NCI-H146 (cell line): Measurements from ENCODE around the gene BICRAL.
A peak's percentile ranks its signal among the peaks of the same experiment; 100 is the strongest.
"Not testable (repeated sequence)": the region's sequence is repeated elsewhere in the genome, so short reads cannot be mapped to it uniquely, and the experiment has no call there.

Source experiments
- DNase-seq: peaks from one replicate; lab custom pipeline; 2025; lab: John Stamatoyannopoulos, UW

The BICRAL gene

DNA sequence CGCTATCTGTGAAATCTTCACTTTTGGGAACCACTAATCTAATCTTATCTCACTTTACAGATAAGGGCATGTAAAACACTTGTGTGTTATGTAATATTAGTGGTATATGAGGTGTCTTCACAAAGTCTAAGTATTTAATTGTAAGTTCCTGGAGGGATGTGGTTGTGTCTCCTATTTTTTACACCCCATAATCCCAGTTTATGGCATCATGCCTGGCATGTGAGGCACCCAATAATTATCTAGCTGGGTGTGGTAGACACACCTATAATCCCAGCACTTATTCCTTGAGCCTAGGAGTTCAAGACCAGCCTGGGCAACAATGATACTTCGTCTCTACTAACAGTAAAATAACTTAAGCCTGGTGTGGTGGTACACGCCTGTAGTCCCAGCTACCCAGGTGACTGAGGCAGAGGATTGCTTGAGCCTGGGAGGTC lies 19.4 kb upstream of the BICRAL start:
- no peak for DNase-seq

- DNase-seq = no peak
These were observed 18.9 kb upstream of the BICRAL start for GRCh38 chr6:42762950-42763349.

DNA sequence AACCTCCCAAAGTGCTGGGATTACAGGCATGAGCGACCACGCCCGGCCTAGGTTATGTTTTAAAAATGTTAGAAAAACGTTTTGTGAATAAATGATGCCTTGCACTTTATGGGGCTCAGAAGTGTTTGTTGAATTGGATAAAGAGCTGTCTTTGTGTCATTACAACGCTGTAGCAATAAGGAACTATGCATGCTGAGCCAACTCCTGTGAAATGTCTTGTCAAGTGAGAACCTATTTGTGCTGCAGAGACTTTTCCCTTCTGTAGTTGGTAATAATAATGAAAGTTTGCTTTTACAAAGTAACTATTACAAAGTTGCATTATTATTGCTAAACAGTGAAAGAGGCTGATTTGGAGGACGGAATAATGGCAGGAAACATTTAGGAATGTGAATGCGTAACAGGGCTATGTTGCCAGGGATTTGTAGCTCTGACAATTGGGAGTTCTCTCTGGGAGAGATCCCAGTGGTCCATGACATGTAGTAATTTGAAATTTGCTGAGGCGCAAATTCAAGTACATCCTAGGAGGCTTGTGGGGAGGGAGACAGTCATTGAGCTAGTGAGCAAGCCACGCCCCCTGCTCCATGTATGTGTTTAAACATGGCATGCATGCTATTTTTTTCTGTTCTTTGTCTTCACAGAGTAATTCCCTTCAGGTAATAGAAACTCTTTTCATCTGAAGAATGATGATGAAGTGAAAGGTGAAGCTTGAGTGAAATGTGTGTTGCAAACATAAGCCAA lies 16.8 kb upstream of the BICRAL start:
- no peak for DNase-seq

DNA sequence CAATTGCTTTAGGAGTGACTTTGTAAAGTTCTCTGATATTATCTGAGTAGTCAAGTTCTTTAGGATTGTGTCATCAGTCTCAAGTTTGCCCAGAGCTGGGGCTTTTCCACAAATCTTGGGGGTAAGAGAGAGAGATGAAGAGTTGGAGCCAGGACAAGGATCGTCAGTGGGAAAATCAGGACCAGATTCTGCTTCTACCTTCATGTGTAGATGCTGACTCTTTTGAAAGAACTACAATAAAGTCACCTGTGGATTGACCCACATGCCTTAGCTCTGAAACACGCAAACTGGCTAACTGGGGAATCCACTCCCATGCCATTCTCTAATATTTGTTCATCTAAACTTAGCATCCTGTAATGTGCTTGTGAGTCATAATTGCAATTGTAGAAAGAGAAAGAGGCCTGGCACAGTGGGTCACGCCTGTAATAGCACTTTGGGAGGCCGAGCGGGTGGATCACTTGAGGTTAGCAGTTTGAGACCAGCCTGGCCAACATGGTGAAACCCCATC lies 15.6 kb upstream of the BICRAL start:
- no peak for DNase-seq

DNA sequence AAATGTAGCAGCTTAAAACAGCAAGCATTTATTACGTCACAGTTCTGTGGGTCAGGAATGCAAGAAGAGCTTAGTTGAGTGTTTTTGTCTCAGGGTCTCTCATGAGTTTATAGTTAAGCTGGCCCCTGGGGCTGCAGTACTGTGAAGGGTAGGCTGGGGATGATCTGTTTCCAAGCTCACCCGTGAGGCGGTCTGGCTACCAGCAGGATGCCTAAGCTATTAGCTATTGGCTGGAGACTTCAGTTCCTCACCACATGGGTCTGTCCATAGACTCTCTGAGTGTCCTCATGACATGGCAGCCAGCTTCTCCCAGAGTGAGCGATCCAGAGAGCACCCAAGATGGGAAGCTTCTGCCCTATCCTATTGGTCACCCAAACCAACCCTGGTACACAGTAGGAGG lies 12.8 kb upstream of the BICRAL start:
- no peak for DNase-seq

- DNase-seq = no peak
These were observed 12.0 kb upstream of the BICRAL start for GRCh38 chr6:42769836-42770235.

- peak; percentile 19 for DNase-seq
These were observed 10.1 kb upstream of the BICRAL start for GRCh38 chr6:42771741-42772100.

- DNase-seq = no peak
These were observed 7.7 kb upstream of the BICRAL start for GRCh38 chr6:42774201-42774600.

GRCh38 chr6:42774821-42775487 lies 6.9 kb upstream of the BICRAL start:
- DNase-seq = not testable (repeated sequence)

DNA sequence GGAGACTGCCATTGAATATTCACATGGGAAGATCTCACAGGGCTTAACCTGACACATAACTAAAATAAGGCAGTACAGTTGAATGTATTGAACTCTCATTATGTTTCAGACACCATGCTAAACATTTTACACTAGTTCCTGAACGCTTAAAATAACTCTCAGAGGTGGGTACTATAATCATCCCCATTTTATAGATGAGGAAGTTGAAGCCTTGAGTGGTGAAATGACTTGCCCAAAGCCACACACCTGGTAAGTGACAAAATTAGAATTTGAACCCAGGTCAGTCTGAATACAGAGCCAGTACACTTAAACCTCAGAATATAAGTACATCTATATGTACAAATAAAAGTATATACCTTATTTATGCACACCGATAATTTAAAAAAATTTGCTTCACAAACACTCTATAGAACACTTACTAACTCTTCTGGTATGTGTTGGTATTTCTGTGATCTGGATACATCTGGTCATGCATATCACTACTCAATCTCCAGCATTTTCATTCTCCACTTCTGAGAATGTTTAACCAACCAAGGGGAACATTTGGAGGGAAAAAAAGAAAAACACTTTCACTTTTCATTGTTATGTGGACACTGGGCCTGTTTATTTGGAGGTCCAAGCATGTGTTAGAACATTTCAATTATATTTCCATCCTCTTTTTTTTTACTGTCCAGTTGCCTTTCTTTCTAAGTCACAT lies 4.6 kb upstream of the BICRAL start:
- DNase-seq = no peak

DNA sequence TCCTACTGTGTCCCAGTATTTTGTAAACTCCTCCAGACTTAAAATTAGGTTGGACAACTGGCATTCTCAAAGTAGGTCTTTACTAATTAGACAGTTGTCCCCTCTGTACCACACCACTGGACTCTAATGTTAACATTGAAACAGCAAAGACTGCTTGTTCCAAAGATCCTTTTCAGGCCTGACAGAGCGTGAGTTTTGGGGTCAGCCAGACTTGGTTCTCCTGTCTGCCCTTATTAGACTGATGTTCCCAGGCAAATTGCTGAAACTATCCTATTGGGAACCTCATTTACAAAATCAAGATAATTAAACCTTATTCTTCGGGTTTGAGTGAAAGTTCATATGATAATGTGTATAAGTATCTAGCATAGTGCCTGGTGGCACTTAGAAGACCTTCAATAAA lies 3.7 kb upstream of the BICRAL start:
- no peak for DNase-seq

DNA sequence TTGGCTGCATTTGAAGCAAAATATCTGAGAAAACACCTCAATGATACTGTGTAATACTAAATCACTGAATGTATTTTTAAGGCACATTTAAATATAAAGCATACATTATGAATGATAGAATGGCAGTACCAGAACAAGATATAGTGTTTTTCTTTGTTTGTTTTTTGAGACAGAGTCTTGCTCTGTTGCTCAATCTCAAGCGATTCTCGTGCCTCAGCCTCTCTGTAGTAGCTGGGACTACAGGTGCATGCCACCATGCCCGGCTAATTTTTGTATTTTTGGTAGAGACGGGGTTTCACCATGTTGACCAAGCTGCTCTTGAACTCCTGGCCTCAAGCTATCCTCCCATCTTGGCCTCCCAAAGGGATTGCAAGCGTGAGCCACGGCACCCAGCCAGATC lies 2.3 kb upstream of the BICRAL start:
- no peak for DNase-seq

DNA sequence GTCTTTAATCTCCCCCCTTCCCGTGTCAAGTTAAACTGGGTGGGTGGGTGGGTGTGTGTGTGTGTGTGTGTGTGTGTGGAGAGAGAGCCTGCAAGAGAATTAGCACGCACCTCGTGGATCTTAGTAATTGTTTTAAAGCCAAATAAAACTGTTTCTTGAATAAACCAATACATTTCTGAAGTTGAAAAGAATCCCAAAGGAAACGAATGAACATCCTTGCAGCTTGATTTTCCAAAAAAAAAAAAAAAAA lies 381 bp upstream of the BICRAL start:
- peak; percentile 53 for DNase-seq

DNA sequence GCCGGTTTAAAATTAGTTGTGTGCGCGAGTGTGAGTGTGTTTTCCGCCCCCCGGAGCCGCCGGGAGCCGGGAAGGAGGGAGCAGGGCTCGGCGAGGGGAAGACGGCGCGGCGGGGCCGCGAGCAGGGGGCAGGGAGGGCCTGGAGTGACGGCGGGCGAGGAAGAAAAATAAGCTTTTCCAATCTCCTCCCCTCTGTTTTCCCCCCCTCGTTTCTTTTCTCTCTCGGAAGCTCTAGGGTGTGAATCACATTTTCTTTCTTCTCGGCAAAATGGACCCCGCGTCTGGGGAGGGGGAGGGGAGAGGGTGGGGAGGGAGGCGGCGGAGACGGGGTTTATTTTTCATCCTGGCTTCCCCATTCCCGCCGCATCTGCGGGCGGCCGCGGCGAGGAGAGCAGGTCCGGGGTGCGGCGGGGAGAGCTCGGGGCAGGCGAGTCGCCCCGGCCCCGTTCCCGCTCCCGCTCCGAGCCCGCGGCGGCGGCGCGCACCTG lies 881 bp downstream of the BICRAL start:
- peak; percentile 98 for DNase-seq

DNA sequence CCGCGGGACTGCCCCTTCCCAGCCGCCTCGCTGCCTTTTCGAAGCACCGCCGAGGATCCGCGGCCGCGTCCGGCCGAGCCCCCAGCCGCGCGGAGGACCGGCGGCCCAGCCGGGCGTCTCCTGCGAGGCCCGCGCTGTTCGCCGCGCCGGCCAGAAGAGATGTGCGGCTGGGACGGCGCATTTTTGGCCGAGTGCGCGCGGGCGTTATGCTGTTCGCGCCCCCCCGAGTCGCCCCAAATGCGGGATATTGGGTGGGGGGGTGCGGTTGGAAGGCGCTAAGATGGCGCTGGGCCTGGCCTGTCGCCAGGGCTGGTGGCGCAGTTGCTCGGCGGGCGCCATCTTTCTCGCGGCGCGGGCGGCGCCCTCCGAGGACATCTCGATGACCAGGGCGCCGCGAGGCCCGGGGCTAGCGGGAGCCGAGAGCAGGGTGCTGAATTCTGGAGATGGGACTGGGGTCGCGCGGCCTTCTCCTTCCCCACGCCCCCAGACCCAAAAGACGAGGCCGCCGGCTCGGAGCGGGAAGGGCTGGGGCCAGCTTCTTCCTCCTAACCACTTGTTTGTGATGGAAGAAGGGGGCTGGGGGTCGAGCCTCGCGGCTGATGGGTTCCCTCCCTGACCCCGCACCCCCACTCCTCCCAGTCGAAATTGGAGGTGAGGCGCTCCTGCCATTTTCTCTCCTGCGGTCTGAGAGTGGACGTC lies 1.5 kb downstream of the BICRAL start:
- DNase-seq = peak; percentile 85

- DNase-seq = peak; percentile 48
These were observed 2.2 kb downstream of the BICRAL start for GRCh38 chr6:42783876-42784642.

DNA sequence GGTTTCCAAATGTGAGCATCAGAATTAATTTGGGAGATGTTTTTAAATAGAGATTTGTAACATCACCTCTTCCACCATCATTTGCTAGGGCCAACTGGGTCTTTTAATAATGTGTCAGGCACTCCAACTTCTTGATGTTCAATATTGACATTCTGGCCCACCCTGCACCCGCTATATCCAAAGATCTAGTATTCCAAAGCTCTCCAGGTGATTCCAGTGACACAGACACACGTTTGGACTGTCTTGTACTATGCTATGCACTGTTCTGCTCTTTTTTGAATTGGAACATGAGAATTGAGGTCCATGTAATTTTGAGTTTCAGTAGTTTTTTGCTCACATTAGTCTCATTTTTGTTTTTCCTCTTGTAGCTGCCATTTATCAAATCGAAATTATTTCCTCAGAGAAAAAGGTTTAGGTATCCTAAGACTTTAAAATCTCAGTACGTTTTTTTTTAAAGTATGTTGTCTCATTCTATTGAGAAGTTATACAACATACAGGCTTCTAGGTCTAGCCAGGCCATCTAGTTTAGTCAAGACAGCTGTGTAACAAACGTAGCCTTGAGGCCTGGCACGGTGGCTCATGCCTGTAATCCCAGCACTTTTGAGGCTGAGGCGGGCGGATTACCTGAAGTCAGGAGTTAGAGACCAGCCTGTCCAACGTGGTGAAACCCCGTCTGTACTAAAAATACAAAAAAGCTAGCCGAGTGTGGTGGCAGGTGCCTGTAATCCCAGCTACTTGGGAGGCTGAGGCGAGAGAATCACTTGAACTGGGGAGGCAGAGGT lies 3.1 kb downstream of the BICRAL start:
- peak; percentile 70 for DNase-seq

DNA sequence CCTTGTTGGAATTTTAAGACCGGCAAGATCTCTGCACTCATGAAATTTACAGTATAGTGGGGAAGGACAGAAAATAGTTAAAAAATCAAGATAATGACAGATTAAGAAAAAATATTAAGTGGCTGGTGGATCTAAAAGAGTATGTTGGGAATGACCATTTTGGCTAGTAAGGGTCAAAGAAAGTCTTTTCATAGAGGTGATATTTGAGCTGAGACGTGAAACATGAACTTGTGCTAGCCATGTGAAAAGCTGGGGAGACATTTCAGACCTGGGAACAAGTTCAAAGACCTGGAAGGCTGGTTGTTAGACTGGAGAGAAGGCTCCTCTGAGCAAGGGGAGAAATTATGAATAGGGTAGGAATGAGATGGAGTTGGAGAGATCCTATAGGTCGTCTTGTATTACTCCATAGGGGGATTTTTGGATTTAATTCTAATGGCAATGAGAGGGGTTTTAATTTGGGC lies 4.7 kb downstream of the BICRAL start:
- no peak for DNase-seq

DNA sequence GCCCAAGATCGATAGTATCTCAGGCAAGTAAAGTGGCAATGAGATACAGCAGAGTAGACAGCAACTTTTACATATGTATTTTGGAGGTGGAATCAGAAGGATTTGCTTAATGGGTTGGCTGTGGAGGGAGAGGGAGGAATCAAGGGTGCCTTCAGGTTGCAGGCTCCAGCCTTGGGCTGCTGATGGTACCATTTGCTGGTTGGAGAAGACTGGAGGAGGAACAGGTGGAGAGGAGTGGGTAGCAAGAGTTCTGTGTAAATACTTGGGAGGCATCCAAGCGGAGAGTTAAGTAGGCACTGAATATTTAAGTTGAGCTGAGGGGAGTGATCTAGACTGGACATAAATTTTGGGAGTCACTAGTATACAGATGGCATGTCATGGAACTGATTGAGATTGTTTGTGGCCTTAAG lies 5.2 kb downstream of the BICRAL start:
- DNase-seq = no peak

- DNase-seq = no peak
These were observed 6.8 kb downstream of the BICRAL start for GRCh38 chr6:42788671-42789070.
